Subcutaneous preadipocyte (primary cell): Measurements from ENCODE around the gene ZDHHC1. TPM values are rescaled to one million over a fixed set of nuclear protein-coding genes. Genes with fewer than 3 reads are reported as not detected.

Experiments used
- small RNA-seq: library from RNA; depleted of rRNA; stranded (forward); fragments of <200 nt; gene quantifications from one replicate; pipeline ENCODE3, GENCODE V24; 2012
- total RNA-seq: library from RNA; depleted of rRNA; stranded (reverse); fragments of >200 nt; gene quantifications from 2 replicates; pipeline ENCODE4 v1.2.3, GENCODE V29; 2012

The ZDHHC1 gene
- 9.2 and 9.8 TPM in 2 replicates for total RNA-seq

DNA sequence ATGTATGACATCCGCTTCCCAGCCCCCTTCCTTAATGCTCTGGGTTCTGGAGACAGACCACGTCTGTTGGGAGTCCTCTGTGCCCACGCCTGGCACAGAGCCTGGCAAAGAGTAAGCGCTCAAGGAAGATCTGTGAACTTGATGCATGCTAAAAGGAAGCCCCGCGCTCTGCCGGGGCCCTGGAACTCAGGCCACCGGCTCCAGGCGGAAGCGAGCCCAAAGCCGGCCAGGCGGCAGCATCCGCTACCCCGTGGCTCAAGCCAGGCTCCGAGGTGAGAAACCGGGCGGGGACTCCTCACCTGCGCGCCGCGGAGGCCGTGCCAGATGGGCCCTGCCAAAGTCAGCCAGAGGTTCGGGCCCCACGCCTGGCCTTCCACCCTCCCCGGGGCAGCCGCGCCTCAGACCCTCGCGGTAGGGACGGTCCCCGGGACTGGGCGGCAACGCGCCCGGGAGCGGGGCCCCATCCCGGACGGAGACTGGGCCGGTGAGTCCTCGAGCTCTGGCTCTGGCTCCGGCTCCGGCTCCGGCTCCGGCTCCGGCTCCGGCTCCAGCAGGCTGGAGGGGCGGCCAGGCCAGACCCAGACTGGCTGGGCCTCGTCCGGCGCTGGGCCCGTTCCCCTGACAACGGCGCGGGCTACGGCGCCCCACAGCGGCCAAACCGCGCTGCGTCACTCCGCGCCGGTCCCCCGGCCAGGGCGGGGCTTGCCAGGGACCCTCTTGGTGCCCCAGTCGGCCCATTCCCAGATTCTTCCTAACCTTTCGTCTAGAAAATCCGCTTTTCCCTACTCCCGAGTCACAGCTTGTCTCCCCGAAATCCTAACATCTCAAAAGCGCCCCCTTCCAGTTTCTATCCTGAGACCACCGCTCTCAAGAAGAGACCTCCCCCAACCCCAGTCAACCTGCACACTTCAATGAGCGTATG lies at the start of gene ZDHHC1:
TSS of gene ZDHHC1 (minus strand) at position 606 of the 922 bp plus-strand sequence. CDS start 8,702 bp downstream, outside the sequence.

GRCh38 chr16:67430977-67431774 lies 14.9 kb upstream of the ZDHHC1 start, which contains the start of gene HSD11B2:
HSD11B2 (plus strand) TSS chr16:67431121; CDS start chr16:67431249, 128 bp downstream.

DNA sequence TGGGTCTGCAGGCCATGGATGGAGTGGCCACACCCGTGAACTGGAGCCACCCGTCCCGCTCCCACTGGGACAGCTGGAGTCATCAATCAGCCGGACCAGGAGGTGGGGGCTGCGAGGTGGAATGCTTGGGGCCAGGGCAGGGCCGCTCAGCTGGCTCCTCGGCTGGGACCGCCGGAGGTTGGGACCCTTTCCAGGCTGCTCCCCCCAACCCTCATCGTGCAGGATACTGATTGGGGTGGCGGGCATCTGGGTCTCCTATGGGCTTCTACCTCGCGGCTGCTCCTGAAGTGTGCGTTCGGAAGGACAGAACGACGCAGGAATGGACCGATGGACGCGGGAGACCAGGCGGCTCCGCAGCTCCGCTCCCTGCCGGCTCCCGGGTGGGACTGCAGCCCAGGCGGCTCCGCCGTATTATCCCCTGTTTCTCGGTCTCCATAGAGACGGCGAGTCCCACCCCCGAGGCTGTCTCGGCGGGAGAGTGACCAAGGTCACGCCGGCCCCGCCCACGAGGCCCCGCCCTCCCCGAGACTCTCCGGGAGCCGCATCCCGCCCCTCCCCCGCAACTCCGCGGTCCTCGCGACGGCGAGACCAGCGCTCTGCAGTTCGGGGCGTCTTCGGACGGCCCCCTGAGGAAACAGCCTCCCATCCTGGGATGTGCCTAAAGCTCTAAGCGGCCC lies 23.0 kb downstream of the ZDHHC1 start, which contains the start of gene TPPP3:
TSS of gene TPPP3 (minus strand) at position 388 of the 677 bp plus-strand sequence. CDS start 2,387 bp downstream, outside the sequence.

Small RNA genes lying within 50 kb of the gene (small RNA-seq; reads per million reads assigned to genes)
- gene RNU1-123P = not detected

Other genes starting within 250 kb of the ZDHHC1 start
- gene NOL3, start 245.9 kb downstream of the ZDHHC1 start, total RNA-seq = 5.9 and 7.3 TPM in 2 replicates
- 12.9 and 17.8 TPM in 2 replicates for gene MATCAP1, start 232.5 kb downstream of the ZDHHC1 start, total RNA-seq
- not detected in 2 replicates for gene EXOC3L1, start 226.3 kb downstream of the ZDHHC1 start, total RNA-seq
- gene E2F4, start 224.3 kb downstream of the ZDHHC1 start, total RNA-seq = 68.3 and 88.0 TPM in 2 replicates
- 0.37 and 0.59 TPM in 2 replicates for gene ELMO3, start 217.3 kb downstream of the ZDHHC1 start, total RNA-seq
- 17.8 and 25.4 TPM in 2 replicates for gene TMEM208, start 189.3 kb downstream of the ZDHHC1 start, total RNA-seq
- 31.6 and 50.6 TPM in 2 replicates for gene FHOD1, start 169.0 kb downstream of the ZDHHC1 start, total RNA-seq
- 1.1 and 2.5 TPM in 2 replicates for gene SLC9A5, start 167.5 kb downstream of the ZDHHC1 start, total RNA-seq
- gene PLEKHG4, start 136.9 kb downstream of the ZDHHC1 start, total RNA-seq = 63.2 and 69.0 TPM in 2 replicates
- gene KCTD19, start 89.7 kb downstream of the ZDHHC1 start, total RNA-seq = not detected in 2 replicates
- not detected in 2 replicates for gene LRRC36, start 89.7 kb downstream of the ZDHHC1 start, total RNA-seq
- 0.37 and 0.98 TPM in 2 replicates for gene TPPP3, start 23.0 kb downstream of the ZDHHC1 start, total RNA-seq
- 0.59 TPM in 1 of 2 replicates, not detected in the other for gene HSD11B2, start 14.6 kb upstream of the ZDHHC1 start, total RNA-seq
- gene ATP6V0D1, start 64.7 kb upstream of the ZDHHC1 start, total RNA-seq = 110 and 129 TPM in 2 replicates
- not detected in 2 replicates for gene AGRP, start 67.1 kb upstream of the ZDHHC1 start, total RNA-seq
- 29.4 and 29.5 TPM in 2 replicates for gene RIPOR1, start 112.4 kb upstream of the ZDHHC1 start, total RNA-seq
- 21.7 and 33.2 TPM in 2 replicates for gene CTCF, start 146.0 kb upstream of the ZDHHC1 start, total RNA-seq
- 0.37 and 0.39 TPM in 2 replicates for gene CARMIL2, start 228.7 kb upstream of the ZDHHC1 start, total RNA-seq
- 25.4 and 31.5 TPM in 2 replicates for gene ACD, start 243.8 kb upstream of the ZDHHC1 start, total RNA-seq
- gene PARD6A, start 244.5 kb upstream of the ZDHHC1 start, total RNA-seq = 0.59 and 1.1 TPM in 2 replicates